22Rv1 (cell line): ENCODE results near the gene ESYT3.
"Not testable (repeated sequence)": the region's sequence is repeated elsewhere in the genome, so short reads cannot be mapped to it uniquely, and the experiment has no call there.

Source experiments
- H3K27ac ChIP-seq: fragments of 450-650 bp; 2 replicates; pipeline ENCODE4 v1.5.1; 2017
- ZFX ChIP-seq: fragments of 450-650 bp; IDR thresholded peaks from 2 replicates; pipeline ENCODE4 v1.6.1; 2017; ENCODE audit warnings: antibody characterized with exemption, borderline replicate concordance
- TF ChIP-seq, protein P1 (sequence below): fragments of 450-650 bp; IDR thresholded peaks from 2 replicates; pipeline ENCODE4 v1.5.1; 2017; ENCODE audit warnings: mild to moderate bottlenecking

The ESYT3 gene

GRCh38 chr3:138492980-138493675, 58.7 kb downstream of the ESYT3 start:
- TF ChIP-seq, protein P1, sequence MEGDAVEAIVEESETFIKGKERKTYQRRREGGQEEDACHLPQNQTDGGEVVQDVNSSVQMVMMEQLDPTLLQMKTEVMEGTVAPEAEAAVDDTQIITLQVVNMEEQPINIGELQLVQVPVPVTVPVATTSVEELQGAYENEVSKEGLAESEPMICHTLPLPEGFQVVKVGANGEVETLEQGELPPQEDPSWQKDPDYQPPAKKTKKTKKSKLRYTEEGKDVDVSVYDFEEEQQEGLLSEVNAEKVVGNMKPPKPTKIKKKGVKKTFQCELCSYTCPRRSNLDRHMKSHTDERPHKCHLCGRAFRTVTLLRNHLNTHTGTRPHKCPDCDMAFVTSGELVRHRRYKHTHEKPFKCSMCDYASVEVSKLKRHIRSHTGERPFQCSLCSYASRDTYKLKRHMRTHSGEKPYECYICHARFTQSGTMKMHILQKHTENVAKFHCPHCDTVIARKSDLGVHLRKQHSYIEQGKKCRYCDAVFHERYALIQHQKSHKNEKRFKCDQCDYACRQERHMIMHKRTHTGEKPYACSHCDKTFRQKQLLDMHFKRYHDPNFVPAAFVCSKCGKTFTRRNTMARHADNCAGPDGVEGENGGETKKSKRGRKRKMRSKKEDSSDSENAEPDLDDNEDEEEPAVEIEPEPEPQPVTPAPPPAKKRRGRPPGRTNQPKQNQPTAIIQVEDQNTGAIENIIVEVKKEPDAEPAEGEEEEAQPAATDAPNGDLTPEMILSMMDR = no peak
- no peak for TF ChIP-seq ZFX

GRCh38 chr3:138493804-138494606, 59.6 kb downstream of the ESYT3 start:
- no peak overlapping the region for H3K27ac ChIP-seq
- TF ChIP-seq, protein P1 = no peak
- TF ChIP-seq ZFX = no peak

More at GRCh38 chr3:138492980-138493675, 58.7 kb downstream of the ESYT3 start:
- no peak overlapping the region for H3K27ac ChIP-seq

GRCh38 chr3:138494607-138494929, 60.2 kb downstream of the ESYT3 start:
- H3K27ac ChIP-seq = no peak overlapping the region
- TF ChIP-seq ZFX = no peak
- TF ChIP-seq, protein P1 = no peak

GRCh38 chr3:138495638-138496037, 61.2 kb downstream of the ESYT3 start:
- H3K27ac ChIP-seq = not testable (repeated sequence)

- no peak for TF ChIP-seq ZFX
- TF ChIP-seq, protein P1 = no peak
- no peak overlapping the region for H3K27ac ChIP-seq
Observed at GRCh38 chr3:138496436-138496835, 62.0 kb downstream of the ESYT3 start.

- TF ChIP-seq, protein P1 = no peak
- TF ChIP-seq ZFX = no peak
- no peak overlapping the region for H3K27ac ChIP-seq
Observed at GRCh38 chr3:138497021-138497420, 62.6 kb downstream of the ESYT3 start.

- H3K27ac ChIP-seq = no peak overlapping the region
- TF ChIP-seq ZFX = no peak
- TF ChIP-seq, protein P1 = no peak
Observed at GRCh38 chr3:138497851-138498250, 63.4 kb downstream of the ESYT3 start.
